Neural progenitor cell (in vitro differentiated cells): ENCODE measurements around the gene TIGD7. TPM values are rescaled to one million over a fixed set of nuclear protein-coding genes. Genes with fewer than 3 reads are reported as not detected.

Experiments used
- DNase-seq: peaks from one replicate; pipeline ENCODE4 v3.0.0-alpha.2; 2016; ENCODE audit warnings: low spot score
- H2AFZ ChIP-seq: fragments of 200-600 bp; sonication (generic); replicated peaks from 2 replicates; pipeline ENCODE4 v1.6.1; 2016; ENCODE audit warnings: antibody characterized with exemption
- H3F3A ChIP-seq: fragments of 200-600 bp; sonication (generic); 2 replicates; pipeline ENCODE4 v1.6.1; 2016; ENCODE audit warnings: antibody characterized with exemption, low read depth
- H3K27ac ChIP-seq: fragments of 200-600 bp; sonication (generic); 2 replicates; pipeline ENCODE4 v1.5.1; 2016; ENCODE audit warnings: mild to moderate bottlenecking
- H3K27me3 ChIP-seq: fragments of 200-600 bp; sonication (generic); 2 replicates; pipeline ENCODE4 v1.6.1; 2016; ENCODE audit warnings: mild to moderate bottlenecking, moderate library complexity
- H3K36me3 ChIP-seq: fragments of 200-600 bp; sonication (generic); 2 replicates; pipeline ENCODE4 v1.5.1; 2016
- H3K4me1 ChIP-seq: fragments of 200-600 bp; sonication (generic); 2 replicates; pipeline ENCODE4 v1.6.1; 2016; ENCODE audit warnings: mixed run types
- H3K4me2 ChIP-seq: fragments of 200-600 bp; sonication (generic); 2 replicates; pipeline ENCODE4 v1.6.1; 2016
- H3K4me3 ChIP-seq: fragments of 200-600 bp; sonication (generic); 2 replicates; pipeline ENCODE4 v1.5.1; 2016
- H3K79me2 ChIP-seq: fragments of 200-600 bp; sonication (generic); 2 replicates; pipeline ENCODE4 v1.6.1; 2016; ENCODE audit warnings: low read depth
- H3K9ac ChIP-seq: fragments of 200-600 bp; sonication (generic); 2 replicates; pipeline ENCODE4 v1.6.1; 2016
- H3K9me3 ChIP-seq: fragments of 200-600 bp; sonication (generic); 2 replicates; pipeline ENCODE4 v1.5.1; 2016; ENCODE audit warnings: low read depth
- H4K20me1 ChIP-seq: fragments of 200-600 bp; sonication (generic); 2 replicates; pipeline ENCODE4 v1.6.1; 2016; ENCODE audit warnings: low read depth
- H3K27ac Mint-ChIP-seq: 3 replicates; pipeline ENCODE4 v1.8.0; 2021; ENCODE audit warnings: mixed read lengths
- H3K27me3 Mint-ChIP-seq: 2 replicates; pipeline ENCODE4 v1.8.0; 2022; ENCODE audit warnings: low read depth, mild to moderate bottlenecking, inconsistent platforms, moderate library complexity, mixed read lengths; ENCODE audit not compliant: insufficient read depth
- H3K36me3 Mint-ChIP-seq: 3 replicates; pipeline ENCODE4 v1.8.0; 2021; ENCODE audit warnings: mixed read lengths
- H3K4me1 Mint-ChIP-seq: 3 replicates; pipeline ENCODE4 v1.8.0; 2021; ENCODE audit warnings: mixed read lengths
- H3K4me3 Mint-ChIP-seq: 3 replicates; pipeline ENCODE4 v1.8.0; 2021; ENCODE audit warnings: mild to moderate bottlenecking, moderate library complexity, mixed read lengths
- H3K9me3 Mint-ChIP-seq: 3 replicates; pipeline ENCODE4 v1.8.0; 2020; ENCODE audit warnings: mixed read lengths
- CTCF ChIP-seq: fragments of 200-600 bp; sonication (generic); IDR thresholded peaks from 2 replicates; pipeline ENCODE4 v1.5.1; 2017; ENCODE audit warnings: antibody characterized with exemption, mild to moderate bottlenecking
- EZH2 ChIP-seq: fragments of 200-600 bp; sonication (generic); IDR thresholded peaks from 2 replicates; pipeline ENCODE4 v1.6.1; 2017; ENCODE audit warnings: antibody characterized with exemption, mild to moderate bottlenecking, moderate library complexity
- EZH2phosphoT487 ChIP-seq: fragments of 200-600 bp; sonication (generic); IDR thresholded peaks from 2 replicates; pipeline ENCODE4 v1.6.1; 2017; ENCODE audit warnings: antibody characterized with exemption
- total RNA-seq: library from RNA; depleted of rRNA; stranded (reverse); fragments of >200 nt; gene quantifications from 2 replicates; pipeline ENCODE4 v1.2.3, GENCODE V29; 2015; ENCODE audit warnings: low replicate concordance

Gene TIGD7
- total RNA-seq, 1 donor from 2014 or later: 10.6 TPM

- Mint-ChIP-seq H3K9me3 (peaks cover 5% of the 10 kb centered on the region), H3K27ac (no peak overlapping the region), H3K4me3 (no peak overlapping the region), H3K4me1 (no peaks in the 10 kb centered on the region), H3K36me3 (no peaks in the 10 kb centered on the region), H3K27me3 (peaks cover 6% of the 10 kb centered on the region)
- no peaks in the 10 kb centered on the region for H3F3A ChIP-seq
- no peaks in the 10 kb centered on the region for H3K4me1 ChIP-seq
- no peaks in the 10 kb centered on the region for H3K79me2 ChIP-seq
- TF ChIP-seq EZH2 (no peak), CTCF (no peak), EZH2phosphoT487 (no peak)
- no peaks in the 10 kb centered on the region for H3K36me3 ChIP-seq
- H3K27ac ChIP-seq: no peak overlapping the region
- no peak overlapping the region for H3K4me3 ChIP-seq
- H4K20me1 ChIP-seq: no peaks in the 10 kb centered on the region
- H3K27me3 ChIP-seq: no peaks in the 10 kb centered on the region
- no peak overlapping the region for H3K4me2 ChIP-seq
- H2AFZ ChIP-seq: no peak overlapping the region
- no peak for DNase-seq
- no peaks in the 10 kb centered on the region for H3K9me3 ChIP-seq
- H3K9ac ChIP-seq: no peak overlapping the region
These were observed 42.4 kb upstream of the TIGD7 start for GRCh38 chr16:3347586-3347985.

GRCh38 chr16:3346041-3346440, 40.8 kb upstream of the TIGD7 start:
- Mint-ChIP-seq H3K9me3 (peaks cover 5% of the 10 kb centered on the region), H3K36me3 (no peaks in the 10 kb centered on the region), H3K27me3 (peaks cover 6% of the 10 kb centered on the region)

GRCh38 chr16:3328643-3329042, 23.4 kb upstream of the TIGD7 start:
- H3K9ac ChIP-seq: no peak overlapping the region
- no peak overlapping the region for H3K4me2 ChIP-seq
- no peaks in the 10 kb centered on the region for H4K20me1 ChIP-seq
- H3K9me3 ChIP-seq: no peaks in the 10 kb centered on the region
- DNase-seq: no peak
- H3K4me1 ChIP-seq: no peaks in the 10 kb centered on the region
- TF ChIP-seq EZH2phosphoT487 (no peak), CTCF (no peak), EZH2 (no peak)
- H3K36me3 Mint-ChIP-seq: no peaks in the 10 kb centered on the region
- H3F3A ChIP-seq: no peaks in the 10 kb centered on the region
- H3K4me1 Mint-ChIP-seq: no peaks in the 10 kb centered on the region
- H3K27me3 ChIP-seq: no peaks in the 10 kb centered on the region
- no peak overlapping the region for H3K27ac Mint-ChIP-seq
- H3K4me3 Mint-ChIP-seq: no peak overlapping the region
- H3K4me3 ChIP-seq: no peak overlapping the region
- H3K27ac ChIP-seq: no peak overlapping the region
- peaks cover 2% of the 10 kb centered on the region for H3K27me3 Mint-ChIP-seq
- H2AFZ ChIP-seq: no peak overlapping the region
- H3K79me2 ChIP-seq: no peaks in the 10 kb centered on the region
- no peaks in the 10 kb centered on the region for H3K36me3 ChIP-seq
- H3K9me3 Mint-ChIP-seq: peaks cover 21% of the 10 kb centered on the region

More at GRCh38 chr16:3346041-3346440, 40.8 kb upstream of the TIGD7 start:
- Histone ChIP-seq H3K36me3 (no peaks in the 10 kb centered on the region), H3K79me2 (no peaks in the 10 kb centered on the region), H3K4me3 (no peak overlapping the region), H3K9ac (no peak overlapping the region), H3K4me1 (no peaks in the 10 kb centered on the region), H2AFZ (no peak overlapping the region), H4K20me1 (no peaks in the 10 kb centered on the region), H3K27me3 (no peaks in the 10 kb centered on the region), H3F3A (no peaks in the 10 kb centered on the region), H3K27ac (no peak overlapping the region), H3K4me2 (no peak overlapping the region), H3K9me3 (peaks cover 4% of the 10 kb centered on the region)
- no peak overlapping the region for H3K4me3 Mint-ChIP-seq
- no peak for TF ChIP-seq EZH2
- no peak for TF ChIP-seq EZH2phosphoT487
- no peak for TF ChIP-seq CTCF
- no peak overlapping the region for H3K27ac Mint-ChIP-seq
- no peaks in the 10 kb centered on the region for H3K4me1 Mint-ChIP-seq
- no peak for DNase-seq
